ENCODE results near the gene EXOC4. TPM values are rescaled to one million over a fixed set of nuclear protein-coding genes. Genes with fewer than 3 reads are reported as not detected.

Gene EXOC4
- total RNA-seq, 1 experiment from 2014 or later = 75.8 TPM

GRCh38 chr7:133428876-133429275, 176.0 kb downstream of the EXOC4 start:
- H3K4me3 Mint-ChIP-seq = no peak overlapping the region

More at GRCh38 chr7:133428876-133429275, 176.0 kb downstream of the EXOC4 start:
- Histone ChIP-seq H3K18ac (ENCODE audit: insufficient read length, low read depth, low read length) (no peak overlapping the region), H3K27ac (ENCODE audit: insufficient read length, low read depth, low read length) (no peak overlapping the region), H4K20me1 (ENCODE audit: control insufficient read depth, insufficient read depth, insufficient read length) (no peaks in the 10 kb centered on the region), H4K8ac (replicated peaks; ENCODE audit: insufficient read length, low read depth, low read length) (no peak overlapping the region), H3K27me3 (ENCODE audit: insufficient read depth, low read length) (no peaks in the 10 kb centered on the region), H3K4me1 (ENCODE audit: insufficient read depth, low read length) (peaks cover 2% of the 10 kb centered on the region; the same call in 1 of the 2 replicates), H3K9ac (ENCODE audit: extremely low read depth, insufficient read length, low read length) (no peak overlapping the region), H2BK20ac (ENCODE audit: low read depth, low read length, poor library complexity, severe bottlenecking) (no peak overlapping the region), H2BK15ac (ENCODE audit: low read depth, low read length) (no peak overlapping the region), H2BK5ac (ENCODE audit: insufficient read length, low read length) (no peak overlapping the region), H2AK5ac (ENCODE audit: insufficient read length, low read length) (no peak overlapping the region), H3K4ac (ENCODE audit: low read depth, low read length) (no peak overlapping the region), H3K4me2 (ENCODE audit: insufficient read depth, insufficient read length, low read length) (no peak overlapping the region), H3K23ac (ENCODE audit: insufficient read length, low read depth, low read length) (no peak overlapping the region), H3K14ac (ENCODE audit: insufficient read depth, low read length) (no peak overlapping the region), H3K56ac (ENCODE audit: insufficient read length, low read depth, low read length) (no peak overlapping the region), H3K23me2 (ENCODE audit: insufficient read length, low read depth, low read length, poor library complexity, severe bottlenecking) (no peaks in the 10 kb centered on the region), H3K79me2 (ENCODE audit: insufficient read depth, low read length) (no peaks in the 10 kb centered on the region), H4K91ac (ENCODE audit: insufficient read length, low read depth, low read length) (no peak overlapping the region), H4K5ac (ENCODE audit: insufficient read length, low read depth, low read length) (no peak overlapping the region), H3K79me1 (ENCODE audit: insufficient read depth, low read depth, low read length, poor library complexity, severe bottlenecking) (no peaks in the 10 kb centered on the region), H3K9me3 (ENCODE audit: control insufficient read depth, low read depth, low read length) (no peaks in the 10 kb centered on the region), H2BK12ac (ENCODE audit: insufficient read length, low read depth, low read length) (no peak overlapping the region), H2AFZ (ENCODE audit: low read length) (no peak overlapping the region), H2BK120ac (ENCODE audit: low read depth, low read length, poor library complexity, severe bottlenecking) (no peak overlapping the region), H3T11ph (ENCODE audit: low read length) (no peak overlapping the region)
- TF ChIP-seq, protein P1, sequence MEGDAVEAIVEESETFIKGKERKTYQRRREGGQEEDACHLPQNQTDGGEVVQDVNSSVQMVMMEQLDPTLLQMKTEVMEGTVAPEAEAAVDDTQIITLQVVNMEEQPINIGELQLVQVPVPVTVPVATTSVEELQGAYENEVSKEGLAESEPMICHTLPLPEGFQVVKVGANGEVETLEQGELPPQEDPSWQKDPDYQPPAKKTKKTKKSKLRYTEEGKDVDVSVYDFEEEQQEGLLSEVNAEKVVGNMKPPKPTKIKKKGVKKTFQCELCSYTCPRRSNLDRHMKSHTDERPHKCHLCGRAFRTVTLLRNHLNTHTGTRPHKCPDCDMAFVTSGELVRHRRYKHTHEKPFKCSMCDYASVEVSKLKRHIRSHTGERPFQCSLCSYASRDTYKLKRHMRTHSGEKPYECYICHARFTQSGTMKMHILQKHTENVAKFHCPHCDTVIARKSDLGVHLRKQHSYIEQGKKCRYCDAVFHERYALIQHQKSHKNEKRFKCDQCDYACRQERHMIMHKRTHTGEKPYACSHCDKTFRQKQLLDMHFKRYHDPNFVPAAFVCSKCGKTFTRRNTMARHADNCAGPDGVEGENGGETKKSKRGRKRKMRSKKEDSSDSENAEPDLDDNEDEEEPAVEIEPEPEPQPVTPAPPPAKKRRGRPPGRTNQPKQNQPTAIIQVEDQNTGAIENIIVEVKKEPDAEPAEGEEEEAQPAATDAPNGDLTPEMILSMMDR (conservative IDR thresholded peaks at IDR 0.05) = no peak
- no peak for DNase-seq
- peaks cover 3 to 12% of the 10 kb centered on the region in 2 experiments for H3K9me3 Mint-ChIP-seq
- no peaks in the 10 kb centered on the region for H3K27me3 Mint-ChIP-seq (ENCODE audit: low read depth)
- H3K36me3 Mint-ChIP-seq (ENCODE audit: insufficient read depth in 1 of 3, low read depth in 3 of 3) = peaks cover 16 to 39% (median 24%) of the 10 kb centered on the region in 3 experiments
- H3K4me1 Mint-ChIP-seq = peaks cover 33 to 37% of the 10 kb centered on the region in 2 experiments
- H3K27ac Mint-ChIP-seq = no peak overlapping the region
- WGBS (ENCODE audit: extremely low coverage, insufficient read length, low lambda C conversion rate) = 100% methylated on average over 3 of the region's 3 CpGs
